Measurements from ENCODE around the gene COL1A2.

DNA sequence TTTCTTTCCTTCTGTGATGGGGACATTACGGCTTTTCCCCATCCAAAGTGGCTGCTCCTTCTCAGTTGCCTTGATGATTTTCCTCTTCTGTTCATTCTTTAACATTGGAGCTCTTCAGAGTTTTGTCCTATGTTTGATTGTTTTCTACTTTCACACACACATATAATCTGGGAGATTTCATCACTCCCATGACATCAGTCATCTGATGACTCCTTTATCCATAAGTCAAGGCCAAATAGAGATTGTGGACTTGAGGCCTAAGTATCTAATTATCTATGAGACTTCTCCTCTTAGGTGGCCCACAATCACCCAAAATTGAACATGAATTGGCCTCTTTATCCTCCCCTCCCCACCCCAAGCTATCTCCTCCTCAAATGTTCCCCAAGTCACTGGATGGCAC lies 5.3 kb upstream of the COL1A2 start:
- TF ChIP-seq, protein P1, sequence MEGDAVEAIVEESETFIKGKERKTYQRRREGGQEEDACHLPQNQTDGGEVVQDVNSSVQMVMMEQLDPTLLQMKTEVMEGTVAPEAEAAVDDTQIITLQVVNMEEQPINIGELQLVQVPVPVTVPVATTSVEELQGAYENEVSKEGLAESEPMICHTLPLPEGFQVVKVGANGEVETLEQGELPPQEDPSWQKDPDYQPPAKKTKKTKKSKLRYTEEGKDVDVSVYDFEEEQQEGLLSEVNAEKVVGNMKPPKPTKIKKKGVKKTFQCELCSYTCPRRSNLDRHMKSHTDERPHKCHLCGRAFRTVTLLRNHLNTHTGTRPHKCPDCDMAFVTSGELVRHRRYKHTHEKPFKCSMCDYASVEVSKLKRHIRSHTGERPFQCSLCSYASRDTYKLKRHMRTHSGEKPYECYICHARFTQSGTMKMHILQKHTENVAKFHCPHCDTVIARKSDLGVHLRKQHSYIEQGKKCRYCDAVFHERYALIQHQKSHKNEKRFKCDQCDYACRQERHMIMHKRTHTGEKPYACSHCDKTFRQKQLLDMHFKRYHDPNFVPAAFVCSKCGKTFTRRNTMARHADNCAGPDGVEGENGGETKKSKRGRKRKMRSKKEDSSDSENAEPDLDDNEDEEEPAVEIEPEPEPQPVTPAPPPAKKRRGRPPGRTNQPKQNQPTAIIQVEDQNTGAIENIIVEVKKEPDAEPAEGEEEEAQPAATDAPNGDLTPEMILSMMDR (IDR thresholded peaks at IDR 0.05; ENCODE audit: borderline replicate concordance, extremely low read depth, low read length, poor library complexity, severe bottlenecking): no peak
- TF ChIP-seq EZH2 (IDR thresholded peaks at IDR 0.05; ENCODE audit: borderline replicate concordance, low read depth, low read length, severe bottlenecking): no peak
